HG03457 (cell line): ENCODE measurements around the gene FBXW7.
"Not testable (repeated sequence)": the region's sequence is repeated elsewhere in the genome, so short reads cannot be mapped to it uniquely, and the experiment has no call there.

ENCODE experiments used
- ATAC-seq: cut with Tn5 transposase; IDR thresholded peaks from one replicate; pipeline ENCODE4 v1.9.1; 2021; ENCODE audit warnings: moderate number of reproducible peaks; ENCODE audit not compliant: unreplicated experiment

Gene FBXW7

GRCh38 chr4:152545088-152545487 is 9.2 kb upstream of the FBXW7 start:
- no peak for ATAC-seq

- ATAC-seq = not testable (repeated sequence)
These were observed 8.6 kb upstream of the FBXW7 start for GRCh38 chr4:152544533-152544932.

GRCh38 chr4:152540941-152541340 is 5.0 kb upstream of the FBXW7 start:
- ATAC-seq = no peak

GRCh38 chr4:152540293-152540674 is 4.4 kb upstream of the FBXW7 start:
- ATAC-seq = no peak

GRCh38 chr4:152539556-152540292 is 3.8 kb upstream of the FBXW7 start:
- no peak for ATAC-seq

GRCh38 chr4:152537881-152538280 is 2.0 kb upstream of the FBXW7 start:
- no peak for ATAC-seq

GRCh38 chr4:152536545-152537182 is 772 bp upstream of the FBXW7 start:
- peak; percentile 24 for ATAC-seq

GRCh38 chr4:152535360-152535902 is 461 bp downstream of the FBXW7 start:
- ATAC-seq = peak; percentile 6

- ATAC-seq = no peak
These were observed 1.1 kb downstream of the FBXW7 start for GRCh38 chr4:152534541-152535359.

- no peak for ATAC-seq
These were observed 4.4 kb downstream of the FBXW7 start for GRCh38 chr4:152531479-152531878.

GRCh38 chr4:152530600-152530999 is 5.3 kb downstream of the FBXW7 start:
- ATAC-seq = no peak

- ATAC-seq = no peak
These were observed 6.0 kb downstream of the FBXW7 start for GRCh38 chr4:152529880-152530279.

GRCh38 chr4:152528060-152528459 is 7.8 kb downstream of the FBXW7 start:
- ATAC-seq = no peak

GRCh38 chr4:152525878-152526277 is 10.0 kb downstream of the FBXW7 start:
- ATAC-seq = no peak

- no peak for ATAC-seq
These were observed 11.5 kb downstream of the FBXW7 start for GRCh38 chr4:152524427-152524826.

GRCh38 chr4:152523731-152524130 is 12.2 kb downstream of the FBXW7 start:
- ATAC-seq = no peak

GRCh38 chr4:152522754-152523153 is 13.1 kb downstream of the FBXW7 start:
- no peak for ATAC-seq

GRCh38 chr4:152522245-152522644 is 13.6 kb downstream of the FBXW7 start:
- no peak for ATAC-seq

GRCh38 chr4:152516156-152516555 is 19.7 kb downstream of the FBXW7 start:
- ATAC-seq = no peak

GRCh38 chr4:152515678-152516077 is 20.2 kb downstream of the FBXW7 start:
- no peak for ATAC-seq

GRCh38 chr4:152514356-152514755 is 21.5 kb downstream of the FBXW7 start:
- no peak for ATAC-seq
